ENCODE results near the gene IKZF3. TPM values are rescaled to one million over a fixed set of nuclear protein-coding genes. Genes with fewer than 3 reads are reported as not detected.

Gene IKZF3
- total and polyA plus RNA-seq, 10 of the 15 experiments (the other 5 are each of a cell fraction or from before 2014, with no cell fraction given): 5.5 to 98.2 (median 47.6) TPM

GRCh38 chr17:39814497-39814896 lies 49.6 kb downstream of the IKZF3 start:
- CTCF ChIA-PET: no interaction called here
- H3K4me3 ChIP-seq: no peak overlapping the region
- no peak for DNase-seq (ENCODE audit: low read depth, low spot score)
- no peak overlapping the region for H2AFZ ChIP-seq (ENCODE audit: control insufficient read depth, low read depth, low read length)
- no peaks in the 10 kb centered on the region for H3K9me3 ChIP-seq (replicated peaks; ENCODE audit: control insufficient read depth, insufficient read depth, low read length)
- RAD21 ChIA-PET (ENCODE audit: unreplicated experiment): no interaction called here
- SMC1A ChIA-PET (ENCODE audit: uncharacterized antibody, unreplicated experiment): interaction anchor here (0.7 to 1.5 kb wide), 3 partner anchors 34 to 56 kb away, joined by 3 read pairs; no protein-coding TSS in a partner anchor
- no TSS peak for BruUV-seq (replicated peaks)
- peaks cover 23% of the 10 kb centered on the region for H3K4me1 ChIP-seq (ENCODE audit: control insufficient read depth, insufficient read depth, low read length)
- H3K27me3 ChIP-seq (replicated peaks in 1 of 2; ENCODE audit: control insufficient read depth in 2 of 2, insufficient read depth in 2 of 2, low read length in 1 of 2): no peaks in the 10 kb centered on the region
- no peak overlapping the region for H3K4me2 ChIP-seq (ENCODE audit: control insufficient read depth, insufficient read depth)
- peaks cover 27% of the 10 kb centered on the region for H3K79me2 ChIP-seq (ENCODE audit: control insufficient read depth, insufficient read depth, low read length)
- no peak for ATAC-seq
- POLR2A ChIA-PET: interaction anchor here (0.5 to 1.2 kb wide), 2 partner anchors 13 to 104 kb away, joined by 3 to 5 read pairs; partner anchors contain the start of gene GSDMB
- TF ChIP-seq EZH2 (IDR thresholded peaks at IDR 0.05; ENCODE audit: borderline replicate concordance, control insufficient read depth, low read depth, low read length) (no peak), CBX3 (IDR thresholded peaks at IDR 0.05; ENCODE audit: borderline replicate concordance, low read depth) (no peak), ZBTB40 (IDR thresholded peaks at IDR 0.05; ENCODE audit: borderline replicate concordance) (no peak), WRNIP1 (IDR thresholded peaks at IDR 0.05; ENCODE audit: borderline replicate concordance, low read depth, low read length) (no peak), POLR2AphosphoS2 (IDR thresholded peaks at IDR 0.05; ENCODE audit: low read depth, low read length) (no peak), HDAC6 (IDR thresholded peaks at IDR 0.05; ENCODE audit: unreplicated experiment) (no peak), SREBF1 (IDR thresholded peaks at IDR 0.05; ENCODE audit: low read length) (no peak), NR2C2 (IDR thresholded peaks at IDR 0.05; ENCODE audit: borderline replicate concordance, control insufficient read depth, insufficient read length, low read depth) (no peak), RAD21 (IDR thresholded peaks at IDR 0.05; ENCODE audit: insufficient read depth, low read depth, low read length) (no peak), PRDM15 (CRISPR knock-in tag; IDR thresholded peaks at IDR 0.05) (no peak), MYC (IDR thresholded peaks at IDR 0.05; ENCODE audit: insufficient read depth, insufficient read length, insufficient replicate concordance, low read length, severe bottlenecking) (no peak), E2F4 (IDR thresholded peaks at IDR 0.05; ENCODE audit: low read depth, low read length) (no peak), CBX5 (IDR thresholded peaks at IDR 0.05; ENCODE audit: low read depth) (no peak)
- H3K9ac ChIP-seq (ENCODE audit: control insufficient read depth, insufficient read depth, low read length): no peak overlapping the region
- no peak overlapping the region for H3K27ac ChIP-seq (ENCODE audit: control insufficient read depth, insufficient read depth)
- FAIRE-seq: no peak
- intact Hi-C loops (cut with micrococcal nuclease; ENCODE audit: unreplicated experiment): no loop called here
- peaks cover 4 to 19% of the 10 kb centered on the region in 2 experiments for H3K36me3 ChIP-seq (ENCODE audit: control insufficient read depth in 2 of 2, insufficient read depth in 2 of 2, low read length in 1 of 2)
- no peaks in the 10 kb centered on the region for H4K20me1 ChIP-seq (ENCODE audit: control insufficient read depth, insufficient read depth)
- in situ Hi-C loops (cut with MboI): no loop called here
- WGBS (ENCODE audit: insufficient coverage, insufficient replicate concordance, low lambda C conversion rate, missing lambda C conversion rate): 100% methylated on average over 2 of the region's 2 CpGs
